Activated CD8-positive, alpha-beta memory T cell treated with anti-CD3 and anti-CD28 coated beads, Interleukin-2, amount 50 U/mL, for 24 hours (primary cell): ENCODE measurements around the gene MEI4.
"Not testable (repeated sequence)": the region's sequence is repeated elsewhere in the genome, so short reads cannot be mapped to it uniquely, and the experiment has no call there.

ENCODE experiments used
- DNase-seq: peaks from one replicate; pipeline ENCODE4 v3.0.0-alpha.2; 2020; ENCODE audit errors: extremely low read depth

Gene MEI4

DNA sequence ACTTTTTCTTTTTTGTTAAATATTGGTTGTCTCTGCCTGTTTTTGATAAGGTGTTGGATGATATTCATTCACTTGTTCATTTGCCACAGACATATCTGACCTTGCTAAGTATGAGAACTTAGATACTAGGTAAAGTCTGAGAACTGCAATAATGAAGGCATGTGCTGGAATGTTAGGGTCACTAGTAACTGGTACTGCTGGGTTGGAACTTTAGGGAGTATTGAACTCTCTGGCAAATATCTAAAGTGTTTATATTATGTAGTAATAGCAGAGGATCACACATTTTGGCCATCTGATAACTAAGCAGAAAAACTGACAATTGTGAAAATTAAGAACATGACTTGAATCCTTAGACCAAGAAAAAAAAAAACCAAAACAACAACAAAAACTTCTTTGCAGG, 162.7 kb downstream of the MEI4 start:
- no peak for DNase-seq

GRCh38 chr6:77816766-77817270, 164.0 kb downstream of the MEI4 start:
- no peak for DNase-seq

DNA sequence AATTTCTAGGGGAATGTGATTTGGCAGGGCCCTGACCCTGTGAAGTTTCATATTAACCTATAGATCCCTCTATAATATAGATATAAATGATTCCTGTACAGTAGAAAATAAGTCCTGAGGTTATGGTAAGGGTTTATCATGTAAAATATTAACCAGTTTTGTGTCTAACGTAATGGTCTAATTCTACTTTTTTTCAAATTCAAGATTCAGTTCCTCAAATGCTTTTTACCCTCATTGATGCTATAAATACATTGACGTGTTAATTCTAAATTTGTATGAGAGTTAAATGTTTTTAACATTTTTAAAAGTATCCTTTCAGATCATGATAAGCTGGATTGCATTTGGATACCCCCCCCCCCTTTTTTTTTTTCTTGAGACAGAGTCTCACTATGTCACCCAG, 169.4 kb downstream of the MEI4 start:
- no peak for DNase-seq

- no peak for DNase-seq
Measured at GRCh38 chr6:77825204-77825603, 172.4 kb downstream of the MEI4 start.

DNA sequence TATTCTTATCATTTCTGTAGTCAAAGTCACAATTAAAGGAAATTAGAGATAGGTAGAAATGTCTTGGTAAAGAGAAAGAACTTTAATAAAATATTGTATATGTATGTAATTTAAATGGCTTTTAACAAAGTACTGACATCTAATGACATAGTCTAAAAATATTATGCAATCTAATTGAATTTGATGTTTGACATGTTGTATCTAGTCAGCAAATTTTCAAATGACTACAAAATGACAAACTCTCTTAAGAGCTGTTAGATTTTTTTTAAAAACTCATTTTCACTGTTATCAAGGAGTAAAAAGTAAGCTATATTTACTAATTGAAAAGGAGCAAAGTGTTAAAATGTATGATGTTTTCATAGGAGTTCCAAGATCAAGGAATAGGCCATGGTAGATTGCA, 176.9 kb downstream of the MEI4 start:
- no peak for DNase-seq

DNA sequence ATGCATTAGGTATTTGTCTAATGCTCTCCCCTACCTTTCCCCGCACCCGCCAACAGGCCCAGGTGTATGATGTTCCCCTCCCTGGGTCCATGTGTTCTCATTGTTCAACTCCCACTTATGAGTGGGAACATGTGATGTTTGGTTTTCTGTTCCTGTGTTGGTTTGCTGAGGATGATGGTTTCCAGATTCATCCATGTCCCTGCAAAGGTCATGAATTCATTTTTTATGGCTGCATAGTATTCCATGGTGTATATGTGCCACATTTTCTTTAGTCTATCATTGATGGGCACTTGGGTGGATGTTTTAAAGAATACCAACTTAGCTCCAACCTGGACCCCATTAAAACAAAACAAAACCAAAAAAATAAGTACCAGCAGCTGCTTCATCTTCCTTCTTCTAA, 180.9 kb downstream of the MEI4 start:
- not testable (repeated sequence) for DNase-seq

DNA sequence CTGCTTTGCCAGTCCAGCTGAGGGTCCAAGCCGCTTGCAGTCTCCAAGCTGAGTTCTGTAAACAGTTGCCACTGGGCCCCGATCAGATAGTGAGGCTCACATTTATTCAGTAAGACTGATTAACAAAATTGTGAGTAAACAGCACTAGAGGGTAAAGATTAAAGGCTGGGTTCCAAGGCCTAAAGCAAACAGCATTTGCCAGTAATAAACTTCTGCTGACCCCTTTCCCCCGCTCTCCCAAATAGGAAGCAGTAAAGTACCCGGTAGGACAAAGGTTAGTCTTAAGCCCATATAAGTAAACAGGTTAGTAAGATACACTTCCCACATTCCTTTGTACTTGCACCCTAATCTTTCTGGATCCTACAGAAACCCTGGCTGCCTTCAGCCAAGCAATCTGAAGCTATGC, 181.8 kb downstream of the MEI4 start:
- no peak for DNase-seq

DNA sequence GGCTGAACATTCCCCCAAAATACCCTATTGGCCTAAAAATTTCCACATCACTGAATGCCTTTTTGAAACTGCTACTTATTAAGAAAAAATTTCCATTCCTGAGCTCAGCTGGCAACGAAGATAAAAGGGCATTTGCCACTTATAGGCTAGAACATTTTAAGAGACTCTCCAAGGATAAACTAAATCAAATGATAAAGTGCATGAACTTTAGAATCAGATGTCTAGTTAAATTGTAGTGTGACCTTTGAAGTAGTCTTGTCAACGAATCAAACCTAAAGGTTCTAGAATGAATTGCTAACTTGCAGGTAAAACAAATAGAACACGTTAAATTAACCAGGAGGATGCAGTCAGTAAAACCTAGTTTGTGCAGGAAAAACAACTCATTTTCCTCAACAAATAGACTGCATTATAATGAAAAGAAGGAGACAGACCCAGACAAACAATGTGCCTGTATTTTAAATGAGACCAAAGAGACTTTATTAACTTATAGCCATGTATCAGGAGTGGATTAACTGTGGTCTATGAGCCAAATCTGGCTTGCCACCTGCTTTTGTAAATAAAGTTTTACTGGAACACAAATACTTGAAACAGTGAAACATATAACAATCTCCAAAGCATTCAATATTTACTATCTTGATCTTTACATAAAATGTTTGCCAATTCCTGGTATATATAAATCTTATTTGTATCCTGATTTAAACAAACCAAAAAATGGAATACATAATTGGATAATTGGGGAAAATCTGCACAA, 184.4 kb downstream of the MEI4 start:
- no peak for DNase-seq

DNA sequence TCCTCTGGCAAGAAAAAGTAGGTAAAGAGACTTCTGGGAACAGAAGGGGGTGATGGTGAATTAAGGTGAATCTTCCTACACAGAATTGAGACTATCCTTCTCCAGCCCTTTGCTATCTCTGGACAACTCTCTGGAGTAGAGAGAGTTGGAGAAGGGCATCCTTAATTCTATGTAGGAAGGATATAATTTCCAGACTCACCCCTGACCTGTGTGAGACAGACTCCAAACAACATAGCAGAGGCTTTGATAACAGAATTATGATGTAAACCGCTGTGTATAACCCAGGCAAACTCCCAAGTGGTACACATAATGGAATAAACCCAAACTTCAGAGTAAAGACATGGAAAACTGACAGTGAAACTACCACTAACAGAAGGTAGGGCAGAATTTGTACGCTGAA, 186.5 kb downstream of the MEI4 start:
- DNase-seq, result no peak

GRCh38 chr6:77844822-77845221, 192.0 kb downstream of the MEI4 start:
- no peak for DNase-seq

DNA sequence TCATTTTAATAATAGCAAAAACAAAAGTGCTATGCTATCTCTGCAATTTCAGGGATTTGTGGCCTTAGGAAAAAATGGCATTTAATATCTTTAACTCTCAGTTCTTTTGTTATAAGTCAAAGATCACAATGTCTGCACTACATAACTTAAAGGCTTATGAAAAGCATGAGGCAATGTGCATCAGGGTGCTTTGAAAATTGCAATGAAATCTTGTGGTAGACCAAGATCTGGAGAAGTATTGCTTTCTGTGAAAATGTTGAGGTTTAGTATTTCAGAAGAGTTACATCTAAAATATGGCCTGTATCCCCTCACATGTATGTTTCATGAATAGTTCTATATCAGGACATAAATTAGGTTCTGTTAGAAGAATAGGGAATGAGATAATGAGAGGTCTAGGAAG, 200.6 kb downstream of the MEI4 start:
- DNase-seq, result no peak

DNA sequence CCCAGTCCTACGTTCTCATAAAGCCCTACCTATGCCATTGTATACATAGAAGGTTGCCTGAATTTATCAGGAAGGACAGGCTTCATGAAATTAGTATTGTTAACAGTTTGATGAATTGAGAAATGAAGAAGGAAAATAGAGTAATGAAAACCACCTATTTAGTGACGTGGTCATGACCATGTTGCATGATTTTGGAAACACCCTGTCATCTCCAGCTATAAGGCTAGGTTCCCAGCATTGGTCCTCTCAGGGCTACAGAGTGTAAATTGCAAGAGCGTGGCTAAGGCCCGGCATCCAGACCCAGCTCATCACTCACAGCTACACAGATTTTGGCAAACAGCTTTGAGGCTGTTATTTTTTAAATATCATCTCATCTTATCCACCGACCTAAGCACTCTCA, 203.6 kb downstream of the MEI4 start:
- no peak for DNase-seq

DNA sequence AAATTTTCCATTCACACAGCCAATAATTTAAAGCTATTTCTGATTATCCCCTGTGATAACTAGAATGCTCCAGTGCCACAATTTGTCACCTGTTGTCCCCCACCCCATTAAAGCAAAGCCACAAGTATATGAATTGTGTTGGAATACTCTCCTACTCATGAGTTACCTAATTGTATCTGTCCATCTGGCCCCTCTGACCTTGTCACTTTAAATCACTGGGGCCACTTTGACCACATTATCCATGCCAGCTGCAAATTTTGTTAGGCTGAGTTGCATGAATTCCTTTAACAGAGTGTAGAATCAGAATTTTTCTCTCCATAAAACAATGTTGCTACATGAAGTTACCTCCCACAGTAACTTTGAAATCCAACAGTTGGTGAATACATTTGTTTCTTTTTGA, 204.6 kb downstream of the MEI4 start:
- no peak for DNase-seq

DNA sequence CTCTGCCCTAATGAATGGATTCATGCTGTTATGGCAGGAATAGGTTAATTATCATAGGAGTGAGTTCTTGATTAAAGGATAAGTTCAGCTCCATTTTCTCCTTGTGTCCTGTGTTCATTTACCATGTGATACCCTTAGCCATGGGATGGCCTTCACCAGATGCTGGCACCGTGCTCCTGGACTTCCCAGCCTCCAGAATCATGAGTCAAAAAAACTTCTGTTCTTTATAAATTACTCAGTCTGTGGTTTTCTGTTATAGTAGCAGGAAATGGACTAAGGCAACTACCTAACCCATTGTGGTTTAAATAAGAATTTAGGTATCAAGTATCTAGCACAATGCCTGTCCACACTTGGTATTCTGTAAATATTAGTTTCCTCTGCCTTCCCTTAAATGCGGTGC, 223.5 kb downstream of the MEI4 start:
- DNase-seq, result no peak

DNA sequence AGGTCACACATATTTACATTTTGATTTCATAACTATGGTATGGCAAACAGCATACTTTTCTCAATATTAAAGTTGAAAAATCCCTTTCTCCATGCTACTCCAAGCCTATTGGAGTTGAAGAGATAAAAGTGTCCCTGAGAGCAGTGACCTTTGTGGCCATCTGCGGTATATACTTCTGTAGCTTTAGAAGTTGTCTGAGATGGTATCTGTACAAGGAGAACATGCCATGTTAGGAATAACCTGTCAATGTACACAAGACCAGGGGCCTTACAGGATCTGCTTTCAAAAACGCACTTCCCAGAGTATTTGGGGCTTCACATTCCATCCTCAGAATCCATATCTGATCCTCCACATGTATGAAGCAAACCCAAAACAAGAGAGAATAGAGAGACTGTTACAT, 226.7 kb downstream of the MEI4 start:
- DNase-seq, result no peak

- DNase-seq, result no peak
Measured at GRCh38 chr6:77880501-77880900, 227.7 kb downstream of the MEI4 start.

GRCh38 chr6:77883851-77884250, 231.0 kb downstream of the MEI4 start:
- no peak for DNase-seq

DNA sequence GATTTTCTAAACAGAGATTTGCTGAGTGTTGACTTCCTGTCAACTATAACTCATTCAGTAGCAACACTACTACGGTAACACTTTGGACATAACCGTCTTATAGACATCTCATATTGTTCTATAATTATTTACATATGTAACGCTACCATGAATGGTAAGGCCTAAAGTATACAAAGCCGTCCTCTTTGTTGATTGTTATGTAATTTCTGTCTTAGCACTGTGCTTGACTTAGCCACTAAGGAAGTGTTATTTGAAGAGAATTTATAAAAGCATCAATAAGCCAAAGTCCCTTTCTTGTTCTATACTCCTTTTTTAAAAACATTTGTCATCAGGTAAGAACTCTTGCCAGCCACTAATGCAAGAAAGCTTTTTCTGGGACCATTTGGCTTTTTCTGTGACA, 240.6 kb downstream of the MEI4 start:
- DNase-seq, result no peak

DNA sequence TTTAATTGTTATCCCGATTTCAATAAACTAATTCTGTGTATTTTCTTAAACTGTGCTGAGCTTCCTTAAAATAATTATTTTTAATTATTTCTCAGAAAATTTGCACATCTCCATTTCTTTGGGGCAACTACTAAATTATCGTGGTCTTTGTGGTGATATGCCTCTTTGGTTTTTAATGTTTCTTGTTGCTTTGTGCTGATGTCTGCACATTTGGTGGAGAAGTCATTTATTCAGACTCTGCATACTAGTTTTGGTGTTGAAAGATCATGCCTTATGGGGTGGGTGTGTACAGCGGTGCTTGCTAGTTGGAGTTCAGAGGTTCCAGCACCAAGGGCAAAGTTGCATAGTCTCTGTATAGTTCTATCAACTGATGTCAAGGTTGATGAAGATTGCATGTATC, 253.2 kb downstream of the MEI4 start:
- DNase-seq, result no peak

GRCh38 chr6:77910826-77911225, 258.0 kb downstream of the MEI4 start:
- no peak for DNase-seq

DNA sequence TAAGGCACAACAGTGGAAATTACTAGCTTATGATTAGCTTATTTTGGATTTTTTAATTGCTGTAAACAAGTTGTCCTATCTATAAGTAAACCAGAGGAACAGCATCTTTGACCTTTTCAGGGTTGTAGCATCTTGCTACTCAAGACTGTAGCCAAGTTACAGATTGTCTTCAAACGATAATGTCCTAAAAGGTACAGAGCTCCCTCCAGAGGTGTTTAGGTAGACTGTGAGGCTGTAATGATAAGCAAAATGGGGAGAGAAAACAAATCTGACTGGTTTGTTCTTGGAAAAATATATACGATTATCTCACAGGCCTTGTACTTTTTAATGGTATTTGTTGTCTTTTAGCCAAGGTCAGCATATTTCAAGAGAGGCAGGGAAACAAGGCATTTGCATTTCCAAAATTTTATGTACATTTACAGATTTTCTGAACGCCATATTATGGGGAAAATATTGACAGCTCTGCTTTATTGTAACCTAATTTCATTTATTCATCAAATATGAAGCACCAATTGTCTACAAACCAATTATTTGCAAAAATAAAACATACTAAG, 273.4 kb downstream of the MEI4 start:
- no peak for DNase-seq

DNA sequence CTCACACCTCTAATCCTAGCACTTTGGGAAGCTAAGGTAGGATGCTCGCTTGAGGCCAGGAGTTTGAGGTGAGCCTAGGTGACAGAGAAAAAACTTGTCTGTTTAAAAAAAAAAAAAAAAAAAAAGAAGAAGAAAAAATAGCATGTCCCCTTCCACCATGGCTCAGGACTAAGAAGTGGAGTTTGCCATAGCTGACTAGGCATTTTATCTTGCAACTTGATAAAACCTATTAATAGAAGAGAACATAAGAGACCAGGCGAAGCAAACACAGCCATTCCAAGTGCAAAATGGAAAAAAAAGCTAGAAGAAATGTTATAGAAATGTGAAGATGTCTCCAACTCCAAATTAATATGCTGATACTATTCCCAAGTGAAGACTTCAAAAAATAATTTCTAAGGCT, 277.5 kb downstream of the MEI4 start:
- no peak for DNase-seq

GRCh38 chr6:77930952-77931351, 278.1 kb downstream of the MEI4 start:
- DNase-seq, result no peak

GRCh38 chr6:77962070-77962469, 309.2 kb downstream of the MEI4 start:
- no peak for DNase-seq
